ENCODE results near the gene CHM.
A peak's percentile ranks its signal among the peaks of the same experiment; 100 is the strongest.
"Not testable (repeated sequence)": the region's sequence is repeated elsewhere in the genome, so short reads cannot be mapped to it uniquely, and the experiment has no call there.

CHM gene, protein sequence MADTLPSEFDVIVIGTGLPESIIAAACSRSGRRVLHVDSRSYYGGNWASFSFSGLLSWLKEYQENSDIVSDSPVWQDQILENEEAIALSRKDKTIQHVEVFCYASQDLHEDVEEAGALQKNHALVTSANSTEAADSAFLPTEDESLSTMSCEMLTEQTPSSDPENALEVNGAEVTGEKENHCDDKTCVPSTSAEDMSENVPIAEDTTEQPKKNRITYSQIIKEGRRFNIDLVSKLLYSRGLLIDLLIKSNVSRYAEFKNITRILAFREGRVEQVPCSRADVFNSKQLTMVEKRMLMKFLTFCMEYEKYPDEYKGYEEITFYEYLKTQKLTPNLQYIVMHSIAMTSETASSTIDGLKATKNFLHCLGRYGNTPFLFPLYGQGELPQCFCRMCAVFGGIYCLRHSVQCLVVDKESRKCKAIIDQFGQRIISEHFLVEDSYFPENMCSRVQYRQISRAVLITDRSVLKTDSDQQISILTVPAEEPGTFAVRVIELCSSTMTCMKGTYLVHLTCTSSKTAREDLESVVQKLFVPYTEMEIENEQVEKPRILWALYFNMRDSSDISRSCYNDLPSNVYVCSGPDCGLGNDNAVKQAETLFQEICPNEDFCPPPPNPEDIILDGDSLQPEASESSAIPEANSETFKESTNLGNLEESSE

DNA sequence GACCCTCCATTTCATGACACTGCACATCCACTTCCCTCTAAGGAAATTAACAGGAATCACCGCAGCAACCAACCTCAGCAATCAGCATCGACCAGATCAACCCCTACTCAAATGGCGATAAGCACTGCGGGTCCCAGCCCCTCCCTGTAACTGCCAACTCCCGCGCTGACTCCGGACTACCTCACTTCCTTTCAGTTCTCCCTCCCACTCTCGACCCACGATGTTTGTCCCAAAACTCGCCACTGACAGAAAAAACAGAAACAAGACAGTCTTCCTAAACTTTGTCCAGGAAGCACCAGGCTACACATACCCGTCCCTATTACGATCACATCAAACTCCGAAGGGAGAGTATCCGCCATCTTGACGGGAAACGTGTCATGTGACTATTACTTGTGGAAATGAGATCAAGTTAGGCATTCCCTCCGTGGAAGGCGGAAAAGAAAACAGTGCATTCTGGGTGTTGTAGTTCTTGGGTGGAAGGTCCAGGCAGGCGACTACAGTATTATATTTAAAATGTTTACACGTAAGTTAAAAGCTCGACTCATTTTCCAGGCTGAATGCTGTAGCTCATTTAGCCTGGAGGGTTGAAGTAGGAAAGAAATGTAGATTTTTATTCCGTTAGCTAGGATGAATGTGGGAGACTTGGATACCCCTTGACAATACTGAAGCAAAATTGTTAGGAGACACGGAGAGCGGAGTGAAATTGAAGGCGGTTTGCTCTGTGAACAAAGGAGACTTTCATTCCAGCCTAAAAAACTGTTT is at the start of gene CHM:
TSS of gene CHM (minus strand) at position 385 of the 762 bp plus-strand sequence. CDS start at position 359, 26 bp downstream.
- Mint-ChIP-seq H3K27ac (no peak within 1 kb of the TSS), H3K4me1 (peaks cover 10% of the 10 kb centered on the region), H3K9me3 (peaks cover 0 to 6% of the 10 kb centered on the region in 2 donors), H3K27me3 (no peaks in the 10 kb centered on the region), H3K4me3 (no peak within 1 kb of the TSS)
- DNase-seq (peak; percentile 51 to 59), ATAC-seq (peak; percentile 98)

DNA sequence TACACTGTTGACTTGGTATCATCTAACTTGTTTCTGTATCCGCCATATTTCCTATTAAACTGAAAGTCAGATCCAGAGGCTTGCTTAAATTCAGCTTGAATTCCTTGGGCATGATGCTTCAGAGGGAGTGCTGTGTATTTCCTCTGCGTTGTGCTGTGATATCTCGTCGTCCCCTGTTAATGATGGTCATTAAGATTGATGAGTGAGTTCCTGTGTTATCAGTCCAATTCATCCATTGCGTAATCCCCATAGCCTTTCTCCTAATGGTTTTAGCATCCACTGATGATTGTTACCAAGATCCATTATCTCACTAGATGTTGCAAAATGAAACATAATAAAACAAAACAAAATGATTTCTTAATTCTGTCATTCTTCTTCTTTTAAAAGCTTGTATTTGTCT is 31.3 kb upstream of the CHM start:
- Mint-ChIP-seq H3K27ac (no peak overlapping the region), H3K27me3 (no peaks in the 10 kb centered on the region), H3K9me3 (peaks cover 0 to 4% of the 10 kb centered on the region in 2 donors), H3K4me3 (no peak overlapping the region), H3K4me1 (no peaks in the 10 kb centered on the region)
- ATAC-seq (no peak), DNase-seq (no peak)

DNA sequence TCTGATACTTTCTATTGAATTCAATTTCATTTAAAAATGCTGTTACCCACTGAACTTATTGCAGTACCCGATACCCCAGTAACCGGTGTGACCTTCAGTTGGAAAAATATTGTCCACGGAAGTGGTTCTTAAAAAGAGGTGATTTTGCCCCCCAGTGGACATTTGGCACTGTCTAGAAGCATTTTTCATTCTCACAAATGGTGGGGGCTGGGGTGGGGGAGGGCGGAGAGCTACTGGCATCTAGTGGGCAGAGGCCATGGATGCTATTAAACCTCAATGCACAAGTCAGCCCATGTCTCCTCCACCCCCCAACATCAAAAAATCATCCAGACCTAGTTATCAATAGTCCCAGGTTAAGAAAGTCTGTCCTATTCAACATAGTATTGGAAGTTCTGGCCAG is 19.6 kb upstream of the CHM start:
- no peak overlapping the region for H3K27ac Mint-ChIP-seq
- H3K9me3 Mint-ChIP-seq = no peaks in the 10 kb centered on the region
- no peak for DNase-seq
- H3K27me3 Mint-ChIP-seq = no peaks in the 10 kb centered on the region
- H3K4me3 Mint-ChIP-seq = no peak overlapping the region
- no peak for ATAC-seq
- no peaks in the 10 kb centered on the region for H3K4me1 Mint-ChIP-seq

DNA sequence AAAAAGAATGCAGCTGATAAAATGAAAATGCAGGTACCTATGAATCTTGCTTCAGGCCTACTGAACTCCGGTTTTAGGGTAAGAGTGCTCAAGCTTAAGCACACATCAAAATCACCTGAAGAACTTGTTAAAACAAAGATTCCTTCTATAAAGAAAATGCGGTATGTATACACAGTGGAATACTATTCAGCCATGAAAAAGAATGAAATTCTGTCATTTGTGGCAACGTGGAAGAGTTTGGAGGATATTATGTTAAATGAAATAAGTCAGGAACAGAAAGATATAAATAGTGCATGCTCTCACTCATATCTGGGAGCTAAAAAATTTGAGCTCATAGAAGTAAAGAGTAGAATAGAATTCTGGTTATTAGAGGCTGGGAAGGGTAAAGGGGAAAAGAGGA is 14.0 kb upstream of the CHM start:
- ATAC-seq = no peak
- Mint-ChIP-seq H3K27ac (no peak overlapping the region), H3K27me3 (no peaks in the 10 kb centered on the region), H3K4me3 (no peak overlapping the region), H3K4me1 (no peaks in the 10 kb centered on the region), H3K9me3 (no peaks in the 10 kb centered on the region)
- DNase-seq = no peak

DNA sequence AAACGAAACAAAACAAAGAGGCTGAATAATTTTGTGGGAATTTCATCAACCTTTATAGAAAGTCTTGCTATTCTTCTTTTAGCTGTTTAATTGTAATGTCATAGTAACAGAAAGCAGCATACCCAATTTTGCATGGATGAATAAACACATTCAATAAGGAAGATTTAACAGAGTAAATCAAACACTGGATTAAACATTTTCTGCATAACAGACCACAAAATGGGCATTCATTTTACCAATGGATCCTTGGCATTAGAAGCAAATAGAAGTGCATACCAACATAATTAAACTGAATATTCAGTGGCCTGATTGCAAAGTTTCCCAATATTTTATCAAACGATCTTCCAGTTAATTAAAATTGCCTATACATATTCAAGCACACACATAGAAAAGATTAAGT is 4.4 kb upstream of the CHM start:
- ATAC-seq (no peak), DNase-seq (no peak)
- no peaks in the 10 kb centered on the region for H3K27me3 Mint-ChIP-seq
- H3K9me3 Mint-ChIP-seq = peaks cover 0 to 6% of the 10 kb centered on the region in 2 donors
- no peak overlapping the region for H3K4me3 Mint-ChIP-seq
- no peak overlapping the region for H3K27ac Mint-ChIP-seq
- no peaks in the 10 kb centered on the region for H3K4me1 Mint-ChIP-seq

DNA sequence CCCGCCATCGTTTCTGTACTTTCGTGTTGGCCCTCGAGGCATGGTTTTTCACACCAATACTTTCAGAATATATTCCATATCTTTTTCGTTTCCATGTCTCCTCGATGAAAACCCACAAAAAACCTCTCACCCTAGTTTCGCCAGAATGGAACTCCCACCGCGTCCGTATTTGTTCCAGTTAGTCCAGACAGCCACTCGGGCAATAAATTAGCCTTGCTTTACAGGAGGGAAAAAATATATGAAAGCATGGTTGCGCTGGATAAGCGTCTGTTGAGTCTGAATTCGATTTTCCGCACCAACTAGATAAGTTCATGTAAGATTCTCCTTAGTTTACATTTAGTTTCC is 550 bp upstream of the CHM start:
- Mint-ChIP-seq H3K9me3 (peaks cover 0 to 6% of the 10 kb centered on the region in 2 donors), H3K27me3 (no peaks in the 10 kb centered on the region), H3K4me3 (no peak overlapping the region), H3K27ac (no peak overlapping the region), H3K4me1 (peaks cover 8% of the 10 kb centered on the region)
- ATAC-seq = no peak
- DNase-seq = no peak

DNA sequence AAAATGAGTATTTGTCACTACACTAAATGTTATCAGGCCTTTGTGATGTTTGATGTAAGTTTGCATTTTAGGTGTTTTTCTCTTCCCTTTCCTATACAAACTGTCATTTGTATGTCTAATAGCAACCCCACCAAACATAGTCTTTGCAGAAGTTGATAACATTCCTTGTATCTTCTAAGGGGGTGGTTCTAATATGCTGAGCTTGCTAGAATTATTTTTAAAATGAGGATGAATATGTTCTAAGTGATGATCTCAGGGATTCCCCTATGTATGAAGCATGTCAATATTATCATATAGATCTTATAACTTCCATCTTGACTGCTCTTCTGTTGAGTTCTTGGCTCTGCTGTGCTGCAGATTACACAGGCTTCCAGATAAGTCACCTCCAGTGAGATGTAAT is 3.1 kb downstream of the CHM start:
- H3K9me3 Mint-ChIP-seq = peaks cover 0 to 6% of the 10 kb centered on the region in 2 donors
- no peaks in the 10 kb centered on the region for H3K27me3 Mint-ChIP-seq
- DNase-seq = no peak
- no peak overlapping the region for H3K27ac Mint-ChIP-seq
- ATAC-seq = no peak
- no peak overlapping the region for H3K4me3 Mint-ChIP-seq
- peaks cover 20% of the 10 kb centered on the region for H3K4me1 Mint-ChIP-seq

DNA sequence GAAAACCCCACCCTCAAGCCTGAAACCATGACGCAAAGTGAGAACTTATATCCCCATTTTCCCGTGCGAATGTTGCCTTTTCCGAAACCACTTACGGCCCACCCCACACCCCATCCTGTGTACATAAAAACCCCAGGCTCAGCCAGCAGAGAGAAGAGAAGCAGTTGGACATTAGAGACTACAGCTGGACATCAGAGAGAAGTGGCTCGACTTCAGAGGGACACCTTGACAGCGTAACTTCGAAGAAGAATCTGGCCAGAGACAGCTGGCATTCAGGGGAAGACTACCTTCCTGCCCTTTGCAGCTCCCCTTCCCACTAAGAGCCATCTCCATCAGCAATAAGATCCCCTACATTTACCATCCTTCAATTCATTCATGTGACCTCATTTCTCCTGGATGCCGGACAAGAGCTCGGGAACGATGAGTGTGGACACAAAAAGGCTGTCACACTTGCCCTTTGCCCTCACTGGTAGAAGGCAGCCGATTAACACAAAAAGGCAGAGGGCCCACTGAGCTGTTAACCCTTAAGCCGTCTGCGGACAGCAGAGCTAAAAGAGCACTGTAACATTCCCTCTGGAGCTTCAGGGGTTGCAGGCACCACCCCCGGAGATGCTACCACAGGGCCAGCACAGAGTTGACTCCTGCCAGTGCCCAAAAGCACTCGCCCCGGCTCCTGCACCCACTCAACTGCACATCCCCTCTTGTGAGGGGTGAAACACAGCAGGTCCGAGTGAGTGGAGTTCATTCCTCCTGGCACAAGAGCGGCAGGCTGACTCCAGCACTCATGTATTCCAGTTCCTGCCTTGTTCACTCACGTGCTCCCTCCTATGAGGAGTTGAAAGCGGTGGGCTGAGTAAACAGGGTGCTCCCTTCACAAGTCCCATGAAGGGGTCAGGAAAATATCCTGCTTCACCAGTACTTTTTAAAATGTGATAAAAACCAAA is 7.5 kb downstream of the CHM start:
- ATAC-seq (no peak), DNase-seq (no peak)
- Mint-ChIP-seq H3K9me3 (no peaks in the 10 kb centered on the region), H3K4me3 (no peak overlapping the region), H3K27me3 (no peaks in the 10 kb centered on the region), H3K27ac (no peak overlapping the region), H3K4me1 (peaks cover 32% of the 10 kb centered on the region)

DNA sequence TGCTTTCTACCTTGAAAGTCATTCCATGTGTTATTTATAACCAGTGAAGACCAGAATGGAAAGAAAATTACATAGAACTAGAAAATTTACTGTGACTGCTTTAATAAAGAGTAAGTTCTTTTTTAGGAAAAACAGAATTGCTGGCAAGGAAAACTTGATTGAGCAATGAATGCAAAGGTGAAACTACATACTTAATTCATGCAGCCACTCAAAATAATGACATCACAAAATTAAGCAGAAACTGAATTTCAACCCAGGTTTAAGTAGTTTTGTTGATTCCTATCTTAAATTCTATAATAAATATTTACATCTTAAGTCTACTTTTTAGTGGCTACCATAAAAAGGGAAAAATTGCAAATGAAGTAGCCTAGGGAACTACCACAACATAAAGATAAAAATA is 14.0 kb downstream of the CHM start:
- ATAC-seq (no peak), DNase-seq (no peak)
- Mint-ChIP-seq H3K27me3 (no peaks in the 10 kb centered on the region), H3K9me3 (no peaks in the 10 kb centered on the region), H3K4me3 (no peak overlapping the region), H3K4me1 (peaks cover 25% of the 10 kb centered on the region), H3K27ac (no peak overlapping the region)

DNA sequence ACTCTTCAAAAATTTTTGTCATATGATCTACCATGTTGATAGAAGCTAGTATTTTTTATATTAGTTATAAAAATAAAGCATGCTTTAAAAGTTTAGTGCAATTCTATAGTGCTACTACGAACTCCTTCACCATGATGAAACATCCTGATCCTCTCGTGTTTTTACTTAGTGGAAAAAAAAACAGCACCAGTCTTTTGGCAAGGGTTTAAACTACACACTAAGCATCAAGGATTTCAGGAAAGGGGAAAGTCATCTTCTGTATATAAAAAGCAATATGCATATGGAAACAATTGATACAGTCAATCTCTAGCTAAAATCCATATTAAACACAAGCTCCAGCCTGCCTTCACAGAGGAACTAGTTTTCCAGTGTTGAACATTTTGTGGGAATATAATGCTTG is 18.7 kb downstream of the CHM start:
- Mint-ChIP-seq H3K27me3 (no peaks in the 10 kb centered on the region), H3K4me3 (no peak overlapping the region), H3K27ac (no peak overlapping the region), H3K9me3 (no peaks in the 10 kb centered on the region), H3K4me1 (peaks cover 7% of the 10 kb centered on the region)
- no peak for ATAC-seq
- no peak for DNase-seq

DNA sequence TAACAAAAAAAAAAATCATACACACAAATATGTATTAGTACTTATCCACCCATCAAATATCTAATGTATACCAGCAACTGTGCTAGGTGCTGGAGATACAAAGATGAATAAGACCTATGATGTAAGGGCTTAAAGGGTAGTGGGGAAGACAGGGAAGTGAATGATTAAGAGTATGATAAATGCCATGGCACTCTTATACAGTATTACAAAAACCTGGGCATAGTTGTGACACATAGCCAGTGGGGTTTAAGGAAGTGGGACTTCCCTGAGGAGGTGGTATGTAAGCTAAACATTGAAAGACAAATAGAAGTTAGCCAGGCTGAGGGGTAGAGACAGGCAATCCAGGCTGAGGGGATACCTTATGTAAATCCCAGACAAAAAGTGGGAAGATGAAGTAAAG is 23.5 kb downstream of the CHM start:
- Mint-ChIP-seq H3K27ac (no peak overlapping the region), H3K4me1 (peaks cover 7% of the 10 kb centered on the region), H3K4me3 (no peak overlapping the region), H3K9me3 (no peaks in the 10 kb centered on the region), H3K27me3 (no peaks in the 10 kb centered on the region)
- DNase-seq (no peak), ATAC-seq (no peak)

DNA sequence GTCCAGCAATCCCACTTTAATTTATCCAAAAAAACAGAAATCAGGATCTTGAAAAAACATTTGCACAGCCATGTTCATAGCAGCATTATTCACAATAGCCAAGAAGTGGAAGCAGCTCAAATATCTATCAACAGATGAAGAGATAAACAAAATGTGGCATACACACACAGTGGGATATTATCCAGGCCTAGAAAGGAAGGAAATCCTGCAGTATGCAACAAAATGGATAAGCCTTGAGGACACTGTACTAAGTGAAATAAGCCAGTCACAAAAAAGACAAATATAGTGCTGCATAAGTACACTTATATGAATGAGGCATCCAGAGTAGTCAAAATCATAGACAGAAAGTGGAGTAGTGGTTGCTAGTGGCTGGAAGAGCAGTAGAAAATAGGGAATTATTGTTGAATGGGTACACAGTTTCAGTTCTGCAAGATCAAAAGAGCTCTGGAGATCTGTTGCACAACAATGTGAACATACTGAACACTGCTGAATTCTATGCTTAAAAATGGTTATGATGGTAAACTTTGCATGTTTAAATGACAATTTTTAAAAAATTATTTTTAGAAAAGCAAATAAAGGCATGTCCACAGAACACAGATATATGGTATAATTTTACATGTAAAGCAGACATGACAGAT is 25.6 kb downstream of the CHM start:
- no peak overlapping the region for H3K4me3 Mint-ChIP-seq
- DNase-seq = no peak
- H3K27ac Mint-ChIP-seq = no peak overlapping the region

DNA sequence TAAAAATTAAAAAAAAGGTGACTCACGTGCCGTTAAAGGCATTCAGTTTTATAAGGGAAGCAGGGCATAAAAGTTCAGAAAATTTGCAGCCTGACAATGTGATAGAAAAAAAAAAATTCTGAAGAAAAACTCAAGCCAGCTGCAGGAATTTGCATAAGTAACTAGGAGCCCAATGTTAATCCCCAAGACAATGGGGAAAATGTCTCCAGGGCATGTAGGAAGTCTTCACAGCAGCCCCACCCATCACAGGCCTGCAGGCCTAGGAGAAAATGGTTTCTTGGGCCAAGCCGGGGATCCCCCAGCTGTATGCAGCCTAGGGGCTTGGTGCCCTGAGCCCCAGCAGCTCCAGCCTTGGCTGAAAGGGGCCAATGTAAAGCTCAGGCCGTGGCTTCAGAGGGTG is 31.2 kb downstream of the CHM start:
- DNase-seq = no peak
- peaks cover 5 to 7% of the 10 kb centered on the region in 2 donors for H3K9me3 Mint-ChIP-seq
- no peaks in the 10 kb centered on the region for H3K27me3 Mint-ChIP-seq
- no peak overlapping the region for H3K27ac Mint-ChIP-seq
- H3K4me1 Mint-ChIP-seq = peaks cover 30% of the 10 kb centered on the region
- H3K4me3 Mint-ChIP-seq = no peak overlapping the region
- ATAC-seq = no peak

More for the DNA sequence above, 25.6 kb downstream of the CHM start:
- peaks cover 7% of the 10 kb centered on the region for H3K4me1 Mint-ChIP-seq
- no peaks in the 10 kb centered on the region for H3K27me3 Mint-ChIP-seq
- no peaks in the 10 kb centered on the region for H3K9me3 Mint-ChIP-seq
- no peak for ATAC-seq

DNA sequence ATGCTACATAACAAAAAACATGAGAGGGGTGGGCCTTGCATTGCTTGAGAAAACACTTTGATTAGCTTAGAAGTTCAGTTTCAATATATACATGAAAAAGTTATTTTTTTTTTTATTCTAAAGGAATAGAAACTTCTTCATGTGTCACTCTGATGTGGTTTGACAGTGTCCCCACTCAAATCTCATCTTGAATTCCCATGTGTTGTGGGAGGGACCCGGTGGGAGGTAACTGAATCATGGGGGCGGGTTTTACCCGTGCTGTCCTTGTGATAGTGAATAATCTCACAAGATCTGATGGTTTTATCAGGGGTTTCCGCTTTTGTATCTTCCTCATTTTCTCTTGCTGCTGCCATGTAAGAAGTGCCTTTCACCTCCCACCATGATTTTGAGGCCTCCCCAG is 32.4 kb downstream of the CHM start:
- H3K4me1 Mint-ChIP-seq = peaks cover 30% of the 10 kb centered on the region
- DNase-seq, H3K27ac Mint-ChIP-seq, ATAC-seq, H3K27me3 Mint-ChIP-seq, H3K9me3 Mint-ChIP-seq, H3K4me3 Mint-ChIP-seq: not testable (repeated sequence)

DNA sequence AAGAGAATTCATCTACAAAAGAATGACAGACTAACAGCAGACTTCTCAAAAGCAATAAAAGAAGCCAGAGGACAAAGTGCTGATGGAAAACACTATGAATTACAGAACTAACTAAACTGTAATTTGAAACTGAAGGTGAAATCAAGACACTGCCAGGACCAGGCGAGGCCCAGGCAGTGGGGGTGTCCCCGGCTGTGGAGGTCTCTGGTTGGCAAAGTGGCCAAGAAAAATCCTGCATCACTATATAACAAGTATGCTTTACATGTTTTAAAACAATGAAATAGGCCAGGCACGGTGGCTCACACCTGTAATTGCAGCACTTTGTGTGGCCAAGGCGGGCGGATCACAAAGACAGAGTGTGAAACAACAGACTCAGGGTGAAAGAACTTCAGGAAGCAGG is 32.9 kb downstream of the CHM start:
- Mint-ChIP-seq H3K9me3 (peaks cover 5 to 7% of the 10 kb centered on the region in 2 donors), H3K27me3 (no peaks in the 10 kb centered on the region), H3K4me1 (peaks cover 25% of the 10 kb centered on the region), H3K4me3 (peak overlapping the region in 1 of 2 donors; percentile 15), H3K27ac (no peak overlapping the region)
- DNase-seq (no peak), ATAC-seq (no peak)

Data from stimulated activated naive CD8-positive, alpha-beta T cell treated with anti-CD3 and anti-CD28 coated beads, Interleukin-15, amount 100 ng/mL, for 72 hours (primary cell).